GM13976 (cell line): Measurements from ENCODE around the gene BRAP.
"Not testable (repeated sequence)": the region's sequence is repeated elsewhere in the genome, so short reads cannot be mapped to it uniquely, and the experiment has no call there.

Experiments
- DNase-seq: peaks from one replicate; pipeline ENCODE4 v3.0.0; 2012; ENCODE audit warnings: low spot score
- in situ Hi-C: fragments of 300-500 bp; cut with MboI; formaldehyde crosslinking; loops from one replicate; pipeline ENCODE4 v1.12.0; 2022; ENCODE audit warnings: low sequenced_read_pairs, mixed read lengths, inconsistent platforms; ENCODE audit not compliant: unreplicated experiment
- TF ChIP-seq, protein P1 (sequence below): IDR thresholded peaks from 2 replicates; pipeline ENCODE4 v1.5.1; 2012; ENCODE audit warnings: borderline replicate concordance, mild to moderate bottlenecking; ENCODE audit not compliant: insufficient read depth; ENCODE audit errors: extremely low read depth, missing control alignments, control extremely low read depth

The BRAP gene

DNA sequence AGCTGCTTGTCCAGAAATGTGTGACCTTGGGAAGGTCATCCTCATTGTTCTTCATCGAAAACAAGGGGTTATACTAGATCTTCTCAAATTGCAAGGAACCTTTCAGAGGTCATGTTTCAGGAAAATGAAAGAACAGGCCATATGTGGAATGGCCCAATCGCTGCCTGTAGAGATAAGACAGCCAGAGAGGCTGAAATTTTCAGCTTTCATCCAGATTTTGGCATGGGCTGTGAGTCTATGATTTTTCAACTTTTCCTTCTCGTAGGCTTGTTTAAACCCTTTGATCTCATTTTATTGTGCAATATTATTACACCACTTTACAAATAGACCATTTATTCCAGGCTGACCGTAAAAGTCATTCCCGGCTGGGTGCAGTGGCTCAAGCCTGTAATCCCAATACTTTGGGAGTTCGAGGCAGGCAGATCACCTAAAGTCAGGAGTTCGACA lies 69.6 kb downstream of the BRAP start:
- in situ Hi-C loops = no loop called here
- DNase-seq = no peak

DNA sequence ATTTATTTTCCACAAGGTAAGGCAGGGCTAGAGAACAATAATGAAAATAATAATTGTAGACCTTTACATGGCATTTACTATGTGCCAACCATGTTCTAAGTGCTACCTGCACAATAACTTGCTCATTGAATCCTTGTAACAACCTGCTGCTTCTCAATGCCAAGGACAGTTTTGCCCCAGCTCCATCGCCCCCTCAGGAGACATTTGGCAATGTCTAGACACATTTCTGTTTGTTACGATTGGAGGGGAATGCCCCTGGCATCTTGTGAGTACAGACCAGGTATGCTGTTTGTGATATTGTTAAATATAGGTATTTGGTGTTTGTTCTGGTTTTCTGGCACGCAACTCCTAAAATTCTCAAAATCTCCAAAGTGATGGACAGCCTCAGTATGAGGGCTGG lies 78.5 kb downstream of the BRAP start:
- no peak for DNase-seq
- TF ChIP-seq, protein P1, sequence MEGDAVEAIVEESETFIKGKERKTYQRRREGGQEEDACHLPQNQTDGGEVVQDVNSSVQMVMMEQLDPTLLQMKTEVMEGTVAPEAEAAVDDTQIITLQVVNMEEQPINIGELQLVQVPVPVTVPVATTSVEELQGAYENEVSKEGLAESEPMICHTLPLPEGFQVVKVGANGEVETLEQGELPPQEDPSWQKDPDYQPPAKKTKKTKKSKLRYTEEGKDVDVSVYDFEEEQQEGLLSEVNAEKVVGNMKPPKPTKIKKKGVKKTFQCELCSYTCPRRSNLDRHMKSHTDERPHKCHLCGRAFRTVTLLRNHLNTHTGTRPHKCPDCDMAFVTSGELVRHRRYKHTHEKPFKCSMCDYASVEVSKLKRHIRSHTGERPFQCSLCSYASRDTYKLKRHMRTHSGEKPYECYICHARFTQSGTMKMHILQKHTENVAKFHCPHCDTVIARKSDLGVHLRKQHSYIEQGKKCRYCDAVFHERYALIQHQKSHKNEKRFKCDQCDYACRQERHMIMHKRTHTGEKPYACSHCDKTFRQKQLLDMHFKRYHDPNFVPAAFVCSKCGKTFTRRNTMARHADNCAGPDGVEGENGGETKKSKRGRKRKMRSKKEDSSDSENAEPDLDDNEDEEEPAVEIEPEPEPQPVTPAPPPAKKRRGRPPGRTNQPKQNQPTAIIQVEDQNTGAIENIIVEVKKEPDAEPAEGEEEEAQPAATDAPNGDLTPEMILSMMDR = no peak
- in situ Hi-C loops = no loop called here

More for the DNA sequence above, 69.6 kb downstream of the BRAP start:
- TF ChIP-seq, protein P1 = no peak

DNA sequence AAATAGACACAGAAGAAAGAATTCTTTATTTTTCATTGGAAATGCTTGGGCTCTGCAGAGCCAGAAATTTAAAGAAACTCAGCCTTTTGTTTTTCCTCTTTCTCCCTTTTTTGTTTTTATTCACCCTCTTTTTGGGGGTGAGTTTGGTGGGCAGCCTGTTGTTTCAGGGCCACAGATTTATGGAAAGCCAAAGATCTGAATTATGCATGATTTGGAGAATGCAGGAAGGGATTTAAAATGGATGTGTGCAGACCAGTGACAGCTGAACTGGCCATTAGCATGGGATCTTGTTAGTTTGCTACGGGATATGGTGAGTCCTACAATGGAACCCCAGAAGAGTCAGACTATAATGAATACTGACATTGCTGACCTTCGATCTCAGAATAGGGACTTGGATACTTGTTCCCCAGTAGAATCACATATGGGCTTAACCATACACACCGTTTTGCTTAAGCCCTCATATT lies 79.0 kb downstream of the BRAP start:
- in situ Hi-C loops = no loop called here
- DNase-seq = no peak

DNA sequence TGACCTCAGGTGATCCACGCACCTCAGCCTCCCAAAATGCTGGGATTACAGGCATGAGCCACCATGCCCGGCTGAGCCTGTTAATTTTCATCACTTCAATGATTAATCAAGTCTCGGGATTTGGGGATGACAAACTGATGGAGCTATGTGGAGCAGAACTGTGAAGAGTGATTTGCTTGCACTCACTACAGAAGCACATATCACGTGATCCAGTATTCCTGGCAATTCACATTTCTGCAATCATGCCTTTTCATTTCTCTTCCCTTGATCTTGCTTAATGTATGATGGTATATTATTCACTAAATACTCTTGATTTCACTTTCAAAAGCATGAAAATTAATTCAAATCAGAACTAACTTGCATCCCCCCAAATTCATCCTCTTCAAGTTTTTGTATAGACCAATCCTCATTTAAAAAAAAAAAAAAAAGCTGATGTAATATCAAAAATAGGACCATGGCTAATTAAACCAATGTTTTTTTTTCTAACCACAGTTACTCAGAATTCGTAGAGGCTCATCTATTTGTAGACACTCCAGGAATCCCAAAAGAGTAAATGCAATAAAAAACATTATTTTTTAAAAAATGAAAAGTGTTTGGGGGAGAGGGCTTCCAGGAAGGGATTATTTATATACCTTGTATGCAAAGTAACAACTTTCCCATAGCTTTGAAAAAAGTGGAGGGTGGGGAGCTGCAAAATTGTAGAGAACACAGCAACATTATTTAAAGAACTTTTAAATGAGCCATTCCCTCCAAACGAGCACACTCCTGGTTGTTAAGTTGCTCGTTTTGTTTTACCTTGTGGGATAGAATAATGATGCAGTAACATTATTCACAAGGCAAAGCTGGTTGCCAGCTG lies 79.6 kb downstream of the BRAP start:
- no peak for DNase-seq
- in situ Hi-C loops = no loop called here
- TF ChIP-seq, protein P1 = no peak

More for the DNA sequence above, 79.0 kb downstream of the BRAP start:
- TF ChIP-seq, protein P1 = no peak

DNA sequence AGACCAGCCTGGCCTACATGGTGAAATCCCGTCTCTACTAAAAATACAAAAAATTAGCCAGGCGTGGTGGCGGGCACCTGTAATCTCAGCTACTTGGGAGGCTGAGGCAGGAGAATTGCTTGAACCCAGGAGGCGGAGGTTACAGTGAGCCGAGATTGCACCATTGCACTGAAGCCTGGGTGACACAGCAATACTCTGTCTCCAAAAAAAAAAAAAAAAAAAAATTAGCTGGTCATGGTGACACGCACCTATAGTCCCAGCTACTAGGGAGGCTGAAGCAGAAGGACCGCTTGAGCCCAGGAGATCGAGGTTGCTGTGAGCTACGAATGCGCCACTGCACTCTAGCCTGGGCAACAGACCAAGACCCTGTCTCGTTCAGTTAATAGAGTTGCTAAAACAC lies 82.9 kb downstream of the BRAP start:
- in situ Hi-C loops, DNase-seq: not testable (repeated sequence)

DNA sequence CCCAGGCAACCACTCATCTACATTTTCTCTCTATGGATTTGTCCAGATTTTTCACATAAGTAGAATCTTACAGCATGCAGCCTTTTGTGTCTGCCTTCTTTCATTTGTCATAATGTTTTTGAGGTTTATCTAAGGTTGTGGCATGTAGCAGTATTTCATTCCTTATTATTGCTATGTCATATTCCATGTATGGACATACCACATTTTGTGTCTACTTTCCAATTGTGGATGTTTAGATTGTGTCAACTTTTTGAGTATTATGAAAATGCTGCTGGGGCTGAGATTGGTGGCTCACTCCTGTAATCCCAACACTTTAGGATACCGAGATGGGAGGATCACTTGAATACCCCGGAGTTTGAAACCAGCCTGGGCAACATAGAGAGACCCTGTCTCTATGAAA lies 83.4 kb downstream of the BRAP start:
- TF ChIP-seq, protein P1 = no peak
- in situ Hi-C loops = no loop called here
- no peak for DNase-seq

DNA sequence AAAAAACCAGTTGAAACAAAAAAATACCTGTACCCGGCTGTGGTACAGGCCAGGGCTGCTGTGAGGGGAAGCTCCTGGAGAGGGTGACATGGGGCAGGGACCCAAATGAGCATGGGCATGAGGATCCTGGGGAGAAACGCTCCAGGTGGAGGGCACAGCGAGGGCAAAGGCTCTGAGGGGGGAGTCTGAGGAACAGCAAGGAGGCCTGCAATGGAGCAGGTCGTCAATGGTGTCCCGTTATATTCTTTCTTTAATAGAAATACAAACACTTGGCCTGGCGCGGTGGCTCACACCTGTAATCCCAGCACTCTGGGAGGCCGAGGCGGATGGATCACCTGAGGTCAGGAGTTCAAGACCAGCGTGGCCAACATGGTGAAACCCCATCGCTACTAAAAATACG lies 84.8 kb downstream of the BRAP start:
- in situ Hi-C loops = not testable (repeated sequence)

More for the DNA sequence above, 84.8 kb downstream of the BRAP start:
- not testable (repeated sequence) for DNase-seq
